ENCODE results near the gene BSND. TPM values are rescaled to one million over a fixed set of nuclear protein-coding genes. Genes with fewer than 3 reads are reported as not detected.
"Not testable (repeated sequence)": the region's sequence is repeated elsewhere in the genome, so short reads cannot be mapped to it uniquely, and the experiment has no call there.

The BSND gene
- total RNA-seq, 1 donor from 2014 or later = not detected

DNA sequence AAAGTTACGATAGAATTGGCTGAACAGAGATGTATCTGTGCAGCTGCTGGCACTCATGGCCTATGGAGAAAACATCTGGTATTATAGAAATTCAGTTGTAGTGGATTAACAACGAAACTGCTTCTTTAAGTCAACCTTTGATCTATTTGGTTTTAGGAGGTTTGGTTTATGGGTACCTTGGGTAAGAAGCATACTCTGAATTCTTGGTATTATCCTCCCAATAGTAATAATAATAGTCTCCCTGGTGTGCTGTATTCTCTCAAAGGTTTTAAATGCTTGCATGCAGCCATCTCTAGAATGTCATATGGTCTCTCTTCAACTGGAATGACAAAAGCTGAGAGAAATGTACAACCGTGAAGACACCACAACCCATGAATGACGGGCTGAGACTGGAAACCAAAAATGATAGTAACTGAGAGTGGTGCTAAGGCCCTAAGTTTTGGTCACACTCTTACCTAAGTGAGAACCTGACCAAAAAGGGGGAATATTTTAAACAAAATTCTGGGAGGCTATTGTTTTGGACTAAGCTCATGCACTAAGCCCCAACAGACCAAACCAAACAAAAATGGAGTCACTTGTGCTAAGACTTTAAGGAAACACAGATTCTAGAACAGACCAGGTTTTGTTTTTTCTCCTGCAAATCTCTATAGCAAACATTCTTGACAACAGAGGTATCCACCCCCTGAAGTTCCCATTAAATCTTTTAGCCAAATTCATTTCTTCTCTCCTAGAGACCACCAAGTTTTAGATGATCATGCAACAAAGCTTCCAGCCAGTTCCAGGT, 35.9 kb upstream of the BSND start:
- DNase-seq (ENCODE audit: extremely low spot score, unreplicated experiment) = no peak
- Mint-ChIP-seq H3K4me3 (ENCODE audit: unreplicated experiment) (no peak overlapping the region), H3K27me3 (ENCODE audit: unreplicated experiment) (no peaks in the 10 kb centered on the region), H3K27ac (ENCODE audit: unreplicated experiment) (no peak overlapping the region), H3K9me3 (ENCODE audit: unreplicated experiment) (peaks cover 11% of the 10 kb centered on the region), H3K4me1 (ENCODE audit: unreplicated experiment) (peaks cover 2% of the 10 kb centered on the region), H3K36me3 (ENCODE audit: unreplicated experiment) (peaks cover 2% of the 10 kb centered on the region)
- TF ChIP-seq, protein P1, sequence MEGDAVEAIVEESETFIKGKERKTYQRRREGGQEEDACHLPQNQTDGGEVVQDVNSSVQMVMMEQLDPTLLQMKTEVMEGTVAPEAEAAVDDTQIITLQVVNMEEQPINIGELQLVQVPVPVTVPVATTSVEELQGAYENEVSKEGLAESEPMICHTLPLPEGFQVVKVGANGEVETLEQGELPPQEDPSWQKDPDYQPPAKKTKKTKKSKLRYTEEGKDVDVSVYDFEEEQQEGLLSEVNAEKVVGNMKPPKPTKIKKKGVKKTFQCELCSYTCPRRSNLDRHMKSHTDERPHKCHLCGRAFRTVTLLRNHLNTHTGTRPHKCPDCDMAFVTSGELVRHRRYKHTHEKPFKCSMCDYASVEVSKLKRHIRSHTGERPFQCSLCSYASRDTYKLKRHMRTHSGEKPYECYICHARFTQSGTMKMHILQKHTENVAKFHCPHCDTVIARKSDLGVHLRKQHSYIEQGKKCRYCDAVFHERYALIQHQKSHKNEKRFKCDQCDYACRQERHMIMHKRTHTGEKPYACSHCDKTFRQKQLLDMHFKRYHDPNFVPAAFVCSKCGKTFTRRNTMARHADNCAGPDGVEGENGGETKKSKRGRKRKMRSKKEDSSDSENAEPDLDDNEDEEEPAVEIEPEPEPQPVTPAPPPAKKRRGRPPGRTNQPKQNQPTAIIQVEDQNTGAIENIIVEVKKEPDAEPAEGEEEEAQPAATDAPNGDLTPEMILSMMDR (IDR thresholded peaks at IDR 0.05) = no peak

DNA sequence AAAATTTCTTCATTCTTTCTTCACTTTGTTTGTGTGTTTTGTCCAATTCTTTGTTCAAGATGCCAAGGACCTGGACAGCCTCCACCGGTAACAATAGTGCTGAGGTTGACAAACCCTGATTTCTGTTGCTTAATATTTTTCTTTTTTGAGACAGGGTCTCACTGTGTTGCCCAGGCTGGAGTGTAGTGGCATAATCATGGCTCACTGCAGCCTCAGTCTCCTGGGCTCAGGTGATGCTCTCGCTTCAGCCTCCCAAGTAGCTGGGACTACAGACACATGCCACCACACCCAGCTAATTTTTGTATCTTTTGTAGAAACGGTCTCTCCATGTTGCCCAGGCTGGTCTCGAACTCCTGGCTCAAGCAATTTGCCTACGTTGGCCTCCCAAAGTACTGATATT, 34.9 kb upstream of the BSND start:
- not testable (repeated sequence) for H3K36me3 Mint-ChIP-seq (ENCODE audit: unreplicated experiment); H3K27me3 Mint-ChIP-seq (ENCODE audit: unreplicated experiment); H3K27ac Mint-ChIP-seq (ENCODE audit: unreplicated experiment); H3K4me3 Mint-ChIP-seq (ENCODE audit: unreplicated experiment); DNase-seq (ENCODE audit: extremely low spot score, unreplicated experiment); H3K4me1 Mint-ChIP-seq (ENCODE audit: unreplicated experiment); H3K9me3 Mint-ChIP-seq (ENCODE audit: unreplicated experiment)

DNA sequence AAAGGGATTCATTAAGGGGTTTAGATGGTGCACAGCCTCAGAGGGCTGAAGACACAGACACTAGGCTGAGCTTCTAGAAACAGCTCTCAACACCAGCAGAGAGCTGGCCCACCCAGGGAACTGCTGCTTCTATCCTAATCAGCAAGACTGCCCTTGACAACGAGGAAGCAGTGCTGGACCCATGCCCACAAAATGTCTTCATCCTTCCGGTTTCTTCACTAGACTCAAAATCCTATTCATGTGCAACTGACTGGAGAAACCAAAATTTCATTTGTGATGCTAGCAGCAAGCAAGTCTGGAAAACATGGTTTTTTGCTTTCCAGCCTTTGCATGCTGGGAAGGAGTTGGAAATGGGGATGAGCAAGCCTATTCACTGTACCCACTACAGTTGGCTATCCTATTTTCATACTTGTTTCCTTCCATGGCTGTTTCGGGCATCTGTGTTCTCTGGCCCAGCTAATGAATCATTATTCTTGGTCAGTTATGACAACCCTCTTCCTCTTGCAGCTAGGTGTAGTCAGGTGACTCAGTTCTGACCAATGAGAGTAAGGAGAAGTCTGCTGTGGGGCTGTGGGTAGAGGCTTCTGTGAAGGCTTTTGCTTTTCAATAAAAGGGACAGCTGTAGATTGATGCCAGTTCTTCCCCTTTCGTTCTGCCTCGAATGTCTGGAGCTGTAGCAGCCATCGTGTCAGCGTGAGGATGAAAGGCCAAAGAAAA, 33.0 kb upstream of the BSND start:
- Mint-ChIP-seq H3K4me1 (ENCODE audit: unreplicated experiment) (peaks cover 2% of the 10 kb centered on the region), H3K27me3 (ENCODE audit: unreplicated experiment) (no peaks in the 10 kb centered on the region), H3K9me3 (ENCODE audit: unreplicated experiment) (no peaks in the 10 kb centered on the region), H3K4me3 (ENCODE audit: unreplicated experiment) (no peak overlapping the region), H3K36me3 (ENCODE audit: unreplicated experiment) (no peaks in the 10 kb centered on the region), H3K27ac (ENCODE audit: unreplicated experiment) (no peak overlapping the region)
- TF ChIP-seq, protein P1 (IDR thresholded peaks at IDR 0.05) = no peak
- DNase-seq (ENCODE audit: extremely low spot score, unreplicated experiment) = no peak

DNA sequence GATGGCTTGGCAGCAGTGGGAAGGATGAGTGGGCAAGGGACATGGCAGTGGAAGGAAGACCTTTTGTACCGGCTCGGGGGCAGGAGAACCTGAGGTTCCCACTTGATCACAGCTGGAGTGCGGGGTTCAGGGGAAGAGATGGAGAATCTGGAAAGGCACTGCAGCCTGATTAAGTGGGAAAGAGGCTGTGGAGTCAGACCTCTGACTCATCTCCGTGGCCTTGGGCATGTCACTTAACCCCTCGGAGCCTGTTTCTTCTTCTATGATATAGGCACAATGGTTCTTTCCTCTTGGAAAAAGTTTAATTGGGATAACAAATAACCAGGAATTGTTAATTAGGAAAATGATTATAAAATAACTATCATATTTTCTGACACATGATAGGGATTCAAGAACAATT, 31.4 kb upstream of the BSND start:
- Mint-ChIP-seq H3K9me3 (ENCODE audit: unreplicated experiment) (no peaks in the 10 kb centered on the region), H3K4me1 (ENCODE audit: unreplicated experiment) (peaks cover 5% of the 10 kb centered on the region), H3K36me3 (ENCODE audit: unreplicated experiment) (no peaks in the 10 kb centered on the region), H3K27me3 (ENCODE audit: unreplicated experiment) (no peaks in the 10 kb centered on the region), H3K27ac (ENCODE audit: unreplicated experiment) (no peak overlapping the region), H3K4me3 (ENCODE audit: unreplicated experiment) (no peak overlapping the region)
- TF ChIP-seq, protein P1 (IDR thresholded peaks at IDR 0.05) = no peak
- no peak for DNase-seq (ENCODE audit: extremely low spot score, unreplicated experiment)

DNA sequence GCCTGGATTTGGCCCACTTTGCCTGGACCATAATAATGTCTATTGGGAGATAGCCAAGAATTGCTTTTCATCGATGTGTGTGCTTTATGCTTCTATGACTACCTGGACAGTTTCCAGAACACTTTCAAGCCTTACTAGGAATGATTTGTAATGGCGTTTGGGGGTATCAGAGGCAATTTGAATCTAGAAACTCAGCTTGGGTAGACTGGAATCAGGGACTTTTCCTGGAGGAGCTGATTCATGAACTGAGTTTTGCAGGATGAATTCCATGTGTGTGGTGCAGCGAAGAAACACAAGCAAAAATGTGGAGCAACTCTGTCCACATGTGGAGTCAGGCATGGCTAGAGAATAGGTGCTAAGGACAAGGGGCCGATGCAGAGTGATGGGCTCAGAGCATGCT, 30.2 kb upstream of the BSND start:
- peaks cover 13% of the 10 kb centered on the region for H3K4me1 Mint-ChIP-seq (ENCODE audit: unreplicated experiment)

More for the DNA sequence above, 30.2 kb upstream of the BSND start:
- H3K36me3 Mint-ChIP-seq (ENCODE audit: unreplicated experiment) = no peaks in the 10 kb centered on the region
- TF ChIP-seq, protein P1 (IDR thresholded peaks at IDR 0.05) = no peak
- H3K9me3 Mint-ChIP-seq (ENCODE audit: unreplicated experiment) = no peaks in the 10 kb centered on the region
- no peak for DNase-seq (ENCODE audit: extremely low spot score, unreplicated experiment)
- H3K4me3 Mint-ChIP-seq (ENCODE audit: unreplicated experiment) = no peak overlapping the region
- no peaks in the 10 kb centered on the region for H3K27me3 Mint-ChIP-seq (ENCODE audit: unreplicated experiment)
- H3K27ac Mint-ChIP-seq (ENCODE audit: unreplicated experiment) = no peak overlapping the region

Measured in osteocyte (in vitro differentiated cells).